SH-SY5Y (cell line): ENCODE results near the gene ANXA10.

ENCODE experiments used
- GATA2 ChIP-seq: IDR thresholded peaks from 2 replicates; pipeline ENCODE4 v1.6.1; 2011; ENCODE audit warnings: mild to moderate bottlenecking, low read depth, low read length
- GATA3 ChIP-seq: IDR thresholded peaks from 2 replicates; pipeline ENCODE4 v1.6.1; 2011; ENCODE audit warnings: low read depth, mild to moderate bottlenecking, low read length, moderate library complexity

Gene ANXA10

GRCh38 chr4:168221301-168221700 lies 129.0 kb downstream of the ANXA10 start:
- no peak for TF ChIP-seq GATA2
- no peak for TF ChIP-seq GATA3
